Keratinocyte (primary cell): ENCODE data around the gene CCR5AS.
"Not testable (repeated sequence)": the region's sequence is repeated elsewhere in the genome, so short reads cannot be mapped to it uniquely, and the experiment has no call there.

ENCODE experiments used
- CTCF ChIP-seq, 3 experiments: IDR thresholded peaks in 1 of 3; conservative IDR thresholded peaks in 1 of 3; optimal IDR thresholded peaks in 1 of 3; 2 replicates in 2 of 3; 3 replicates in 1 of 3; pipeline versions ENCODE3 to v1.5.1; 2011; ENCODE audit warnings: low read length in 3 of 3, mild to moderate bottlenecking in 3 of 3, moderate library complexity in 2 of 3, control low read depth in 1 of 3, inconsistent platforms in 1 of 3; ENCODE audit not compliant: insufficient read depth in 2 of 3; ENCODE audit errors: extremely low read depth in 1 of 3
- EZH2 ChIP-seq: IDR thresholded peaks from one replicate; pipeline ENCODE4 v1.6.1; 2012; ENCODE audit warnings: inconsistent platforms, mild to moderate bottlenecking, low read length, moderate library complexity

GRCh38 chr3:46402902-46403301 lies 4.0 kb downstream of the CCR5AS start:
- not testable (repeated sequence) for TF ChIP-seq CTCF (optimal IDR thresholded peaks at IDR 0.05 in 1 of 3, IDR thresholded peaks at IDR 0.05 in 1 of 3, conservative IDR thresholded peaks at IDR 0.05 in 1 of 3; ENCODE audit: extremely low read depth in 1 of 3, insufficient read depth in 2 of 3, low read length in 3 of 3); EZH2
